ENCODE results near the gene CDHR1. TPM values are rescaled to one million over a fixed set of nuclear protein-coding genes. Genes with fewer than 3 reads are reported as not detected.
"Not testable (repeated sequence)": the region's sequence is repeated elsewhere in the genome, so short reads cannot be mapped to it uniquely, and the experiment has no call there.

CDHR1 gene
- total RNA-seq, 1 donor from 2014 or later, result 19.8 TPM

GRCh38 chr10:84176836-84177474 is 17.4 kb upstream of the CDHR1 start:
- DNase-seq (ENCODE audit: low read depth, low spot score), result no peak
- no peaks in the 10 kb centered on the region for H3K36me3 Mint-ChIP-seq (ENCODE audit: low read depth)
- H3K27ac Mint-ChIP-seq (ENCODE audit: unreplicated experiment), result no peak overlapping the region
- peaks cover under 1% of the 10 kb centered on the region for H3K4me1 Mint-ChIP-seq
- H3K4me3 Mint-ChIP-seq, result no peak overlapping the region
- no peak for TF ChIP-seq CTCF (conservative IDR thresholded peaks at IDR 0.05)
- H3K9me3 Mint-ChIP-seq, result no peaks in the 10 kb centered on the region
- H3K27me3 Mint-ChIP-seq (ENCODE audit: low read depth), result no peaks in the 10 kb centered on the region

- H3K4me1 Mint-ChIP-seq, result no peaks in the 10 kb centered on the region
- no peak overlapping the region for H3K27ac Mint-ChIP-seq (ENCODE audit: unreplicated experiment)
- H3K27me3 Mint-ChIP-seq (ENCODE audit: low read depth), result no peaks in the 10 kb centered on the region
- TF ChIP-seq CTCF (conservative IDR thresholded peaks at IDR 0.05), result no peak
- no peak for DNase-seq (ENCODE audit: low read depth, low spot score)
- H3K36me3 Mint-ChIP-seq (ENCODE audit: low read depth), result no peaks in the 10 kb centered on the region
- H3K4me3 Mint-ChIP-seq, result no peak overlapping the region
- H3K9me3 Mint-ChIP-seq, result no peaks in the 10 kb centered on the region
These were observed 16.7 kb upstream of the CDHR1 start for GRCh38 chr10:84177541-84178141.

- no peaks in the 10 kb centered on the region for H3K9me3 Mint-ChIP-seq
These were observed 16.2 kb upstream of the CDHR1 start for GRCh38 chr10:84178160-84178609.

GRCh38 chr10:84179059-84179710 is 15.2 kb upstream of the CDHR1 start:
- Mint-ChIP-seq H3K4me1 (no peaks in the 10 kb centered on the region), H3K4me3 (no peak overlapping the region), H3K36me3 (ENCODE audit: low read depth) (no peaks in the 10 kb centered on the region), H3K27me3 (ENCODE audit: low read depth) (no peaks in the 10 kb centered on the region), H3K9me3 (no peaks in the 10 kb centered on the region), H3K27ac (ENCODE audit: unreplicated experiment) (no peak overlapping the region)
- TF ChIP-seq CTCF (conservative IDR thresholded peaks at IDR 0.05), result no peak
- DNase-seq (ENCODE audit: low read depth, low spot score), result no peak

More at GRCh38 chr10:84178160-84178609, 16.2 kb upstream of the CDHR1 start:
- Mint-ChIP-seq H3K27me3 (ENCODE audit: low read depth) (no peaks in the 10 kb centered on the region), H3K36me3 (ENCODE audit: low read depth) (no peaks in the 10 kb centered on the region), H3K4me1 (no peaks in the 10 kb centered on the region), H3K27ac (ENCODE audit: unreplicated experiment) (no peak overlapping the region), H3K4me3 (no peak overlapping the region)
- no peak for TF ChIP-seq CTCF (conservative IDR thresholded peaks at IDR 0.05)
- no peak for DNase-seq (ENCODE audit: low read depth, low spot score)

GRCh38 chr10:84180386-84180785 is 14.0 kb upstream of the CDHR1 start:
- not testable (repeated sequence) for H3K9me3 Mint-ChIP-seq; DNase-seq (ENCODE audit: low read depth, low spot score); H3K36me3 Mint-ChIP-seq (ENCODE audit: low read depth); H3K4me1 Mint-ChIP-seq; H3K27me3 Mint-ChIP-seq (ENCODE audit: low read depth); H3K4me3 Mint-ChIP-seq; H3K27ac Mint-ChIP-seq (ENCODE audit: unreplicated experiment)

GRCh38 chr10:84181631-84182030 is 12.7 kb upstream of the CDHR1 start:
- H3K36me3 Mint-ChIP-seq (ENCODE audit: low read depth), result no peaks in the 10 kb centered on the region
- no peaks in the 10 kb centered on the region for H3K27me3 Mint-ChIP-seq (ENCODE audit: low read depth)
- TF ChIP-seq CTCF (conservative IDR thresholded peaks at IDR 0.05), result no peak
- H3K4me3 Mint-ChIP-seq, result no peak overlapping the region
- no peaks in the 10 kb centered on the region for H3K4me1 Mint-ChIP-seq
- DNase-seq (ENCODE audit: low read depth, low spot score), result no peak
- H3K9me3 Mint-ChIP-seq, result no peaks in the 10 kb centered on the region
- no peak overlapping the region for H3K27ac Mint-ChIP-seq (ENCODE audit: unreplicated experiment)
